ENCODE measurements around the gene NBEAL2.

- peak; percentile 93 for TF ChIP-seq CTCF (conservative IDR thresholded peaks at IDR 0.05; ENCODE audit: low read depth, low read length)
- peak; percentile 59; the same call in 1 of the 2 replicates for TF ChIP-seq BHLHE40 (IDR thresholded peaks at IDR 0.05; ENCODE audit: low read depth, low read length)
- no peak for TF ChIP-seq POLR2A (IDR thresholded peaks at IDR 0.05; ENCODE audit: low read depth, low read length)
- 0 out of 2 replicates have a peak, but pooled peaks have one; percentile 65 for TF ChIP-seq CHD1 (IDR thresholded peaks at IDR 0.05; ENCODE audit: low read depth, low read length)
- TF ChIP-seq MAZ (IDR thresholded peaks at IDR 0.05; ENCODE audit: borderline replicate concordance, low read depth, low read length): peak; percentile 19; the same call in 1 of the 2 replicates
- TF ChIP-seq MXI1 (IDR thresholded peaks at IDR 0.05; ENCODE audit: borderline replicate concordance, low read depth, low read length): 0 out of 2 replicates have a peak, but pooled peaks have one; percentile 21
- TF ChIP-seq FOS (IDR thresholded peaks at IDR 0.05; ENCODE audit: low read depth, low read length): peak; percentile 99
- TF ChIP-seq SMC3 (IDR thresholded peaks at IDR 0.05; ENCODE audit: low read depth, low read length): peak; percentile 44
Observed at GRCh38 chr3:46935168-46935858, 44.2 kb upstream of the NBEAL2 start.
